HG03196 (cell line): ENCODE results near the gene CCT5.

Experiments used
- ATAC-seq: cut with Tn5 transposase; IDR thresholded peaks from one replicate; pipeline ENCODE4 v1.9.1; 2021; ENCODE audit not compliant: unreplicated experiment

Gene CCT5

GRCh38 chr5:10297646-10298204 is 47.6 kb downstream of the CCT5 start:
- ATAC-seq, result no peak

- no peak for ATAC-seq
Measured at GRCh38 chr5:10300246-10300645, 50.2 kb downstream of the CCT5 start.

- no peak for ATAC-seq
Measured at GRCh38 chr5:10301266-10301665, 51.2 kb downstream of the CCT5 start.

GRCh38 chr5:10301842-10302610 is 51.9 kb downstream of the CCT5 start:
- no peak for ATAC-seq

GRCh38 chr5:10303201-10303600 is 53.1 kb downstream of the CCT5 start:
- ATAC-seq, result no peak

- ATAC-seq, result no peak
Measured at GRCh38 chr5:10303699-10304170, 53.7 kb downstream of the CCT5 start.

- no peak for ATAC-seq
Measured at GRCh38 chr5:10304932-10305331, 54.9 kb downstream of the CCT5 start.

- ATAC-seq, result no peak
Measured at GRCh38 chr5:10306114-10306513, 56.0 kb downstream of the CCT5 start.

GRCh38 chr5:10306806-10307205 is 56.7 kb downstream of the CCT5 start:
- no peak for ATAC-seq

- peak; percentile 81 for ATAC-seq
Measured at GRCh38 chr5:10307206-10308148, 57.4 kb downstream of the CCT5 start, which contains the start of gene CMBL. CMBL (minus strand) TSS chr5:10307902; CDS start chr5:10290762, 17,140 bp downstream.

- no peak for ATAC-seq
Measured at GRCh38 chr5:10308844-10309243, 58.8 kb downstream of the CCT5 start.

GRCh38 chr5:10310066-10310779 is 60.1 kb downstream of the CCT5 start:
- no peak for ATAC-seq

- ATAC-seq, result peak; percentile 36
Measured at GRCh38 chr5:10310835-10311570, 60.9 kb downstream of the CCT5 start.

- no peak for ATAC-seq
Measured at GRCh38 chr5:10311595-10312425, 61.7 kb downstream of the CCT5 start.

- no peak for ATAC-seq
Measured at GRCh38 chr5:10315201-10315600, 65.1 kb downstream of the CCT5 start.
